Measurements from ENCODE around the gene OTOA. TPM values are rescaled to one million over a fixed set of nuclear protein-coding genes. Genes with fewer than 3 reads are reported as not detected.

The OTOA gene
- total RNA-seq, 1 experiment from 2014 or later: 0.11 TPM

GRCh38 chr16:21697032-21697431, 33.3 kb downstream of the OTOA start:
- Histone ChIP-seq H2BK20ac (ENCODE audit: low read depth, low read length, poor library complexity, severe bottlenecking) (no peak overlapping the region), H2BK5ac (ENCODE audit: insufficient read length, low read length) (no peak overlapping the region), H4K20me1 (ENCODE audit: control insufficient read depth, insufficient read depth, insufficient read length) (no peaks in the 10 kb centered on the region), H2AK5ac (ENCODE audit: insufficient read length, low read length) (no peak overlapping the region), H3K4ac (ENCODE audit: low read depth, low read length) (no peak overlapping the region), H3K4me1 (ENCODE audit: insufficient read depth, low read length) (peaks cover 2% of the 10 kb centered on the region; the same call in 1 of the 2 replicates), H2AFZ (ENCODE audit: low read length) (no peak overlapping the region), H3K4me2 (ENCODE audit: insufficient read depth, insufficient read length, low read length) (no peak overlapping the region), H3K9ac (ENCODE audit: extremely low read depth, insufficient read length, low read length) (no peak overlapping the region), H3T11ph (ENCODE audit: low read length) (no peak overlapping the region), H3K18ac (ENCODE audit: insufficient read length, low read depth, low read length) (no peak overlapping the region), H3K79me1 (ENCODE audit: insufficient read depth, low read depth, low read length, poor library complexity, severe bottlenecking) (no peaks in the 10 kb centered on the region), H3K79me2 (ENCODE audit: insufficient read depth, low read length) (no peaks in the 10 kb centered on the region), H4K5ac (ENCODE audit: insufficient read length, low read depth, low read length) (no peak overlapping the region), H2BK15ac (ENCODE audit: low read depth, low read length) (no peak overlapping the region), H4K91ac (ENCODE audit: insufficient read length, low read depth, low read length) (no peak overlapping the region), H2BK12ac (ENCODE audit: insufficient read length, low read depth, low read length) (no peak overlapping the region), H3K9me3 (ENCODE audit: control insufficient read depth, low read depth, low read length) (no peaks in the 10 kb centered on the region), H3K27ac (ENCODE audit: insufficient read length, low read depth, low read length) (no peak overlapping the region), H3K23me2 (ENCODE audit: insufficient read length, low read depth, low read length, poor library complexity, severe bottlenecking) (no peaks in the 10 kb centered on the region), H2BK120ac (ENCODE audit: low read depth, low read length, poor library complexity, severe bottlenecking) (no peak overlapping the region), H3K27me3 (ENCODE audit: insufficient read depth, low read length) (no peaks in the 10 kb centered on the region), H3K56ac (ENCODE audit: insufficient read length, low read depth, low read length) (no peak overlapping the region), H4K8ac (replicated peaks; ENCODE audit: insufficient read length, low read depth, low read length) (no peak overlapping the region), H3K14ac (ENCODE audit: insufficient read depth, low read length) (no peak overlapping the region), H3K23ac (ENCODE audit: insufficient read length, low read depth, low read length) (no peak overlapping the region)
- no peaks in the 10 kb centered on the region for H3K9me3 Mint-ChIP-seq
- no peaks in the 10 kb centered on the region for H3K27me3 Mint-ChIP-seq (ENCODE audit: low read depth)
- no peak overlapping the region for H3K4me3 Mint-ChIP-seq
- no peak overlapping the region for H3K27ac Mint-ChIP-seq
- WGBS (ENCODE audit: extremely low coverage, insufficient read length, low lambda C conversion rate): no CpG with 5 or more reads among the region's 5 CpGs
- H3K4me1 Mint-ChIP-seq: peaks cover 6 to 8% of the 10 kb centered on the region in 2 experiments
- no peak for TF ChIP-seq CTCF (conservative IDR thresholded peaks at IDR 0.05)
- no peaks in the 10 kb centered on the region for H3K36me3 Mint-ChIP-seq (ENCODE audit: insufficient read depth in 1 of 3, low read depth in 3 of 3)
- no peak for DNase-seq

Data from H9 (cell line).